Fibroblast of skin of left quadriceps (primary cell): ENCODE data around the gene RWDD1.
A peak's percentile ranks its signal among the peaks of the same experiment; 100 is the strongest.

Source experiments
- DNase-seq, 2 experiments: peaks; one replicate each; pipeline ENCODE4 v3.0.0-alpha.2; 2013; ENCODE audit warnings: low read depth in 2 of 2

RWDD1 gene, protein sequence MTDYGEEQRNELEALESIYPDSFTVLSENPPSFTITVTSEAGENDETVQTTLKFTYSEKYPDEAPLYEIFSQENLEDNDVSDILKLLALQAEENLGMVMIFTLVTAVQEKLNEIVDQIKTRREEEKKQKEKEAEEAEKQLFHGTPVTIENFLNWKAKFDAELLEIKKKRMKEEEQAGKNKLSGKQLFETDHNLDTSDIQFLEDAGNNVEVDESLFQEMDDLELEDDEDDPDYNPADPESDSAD

DNA sequence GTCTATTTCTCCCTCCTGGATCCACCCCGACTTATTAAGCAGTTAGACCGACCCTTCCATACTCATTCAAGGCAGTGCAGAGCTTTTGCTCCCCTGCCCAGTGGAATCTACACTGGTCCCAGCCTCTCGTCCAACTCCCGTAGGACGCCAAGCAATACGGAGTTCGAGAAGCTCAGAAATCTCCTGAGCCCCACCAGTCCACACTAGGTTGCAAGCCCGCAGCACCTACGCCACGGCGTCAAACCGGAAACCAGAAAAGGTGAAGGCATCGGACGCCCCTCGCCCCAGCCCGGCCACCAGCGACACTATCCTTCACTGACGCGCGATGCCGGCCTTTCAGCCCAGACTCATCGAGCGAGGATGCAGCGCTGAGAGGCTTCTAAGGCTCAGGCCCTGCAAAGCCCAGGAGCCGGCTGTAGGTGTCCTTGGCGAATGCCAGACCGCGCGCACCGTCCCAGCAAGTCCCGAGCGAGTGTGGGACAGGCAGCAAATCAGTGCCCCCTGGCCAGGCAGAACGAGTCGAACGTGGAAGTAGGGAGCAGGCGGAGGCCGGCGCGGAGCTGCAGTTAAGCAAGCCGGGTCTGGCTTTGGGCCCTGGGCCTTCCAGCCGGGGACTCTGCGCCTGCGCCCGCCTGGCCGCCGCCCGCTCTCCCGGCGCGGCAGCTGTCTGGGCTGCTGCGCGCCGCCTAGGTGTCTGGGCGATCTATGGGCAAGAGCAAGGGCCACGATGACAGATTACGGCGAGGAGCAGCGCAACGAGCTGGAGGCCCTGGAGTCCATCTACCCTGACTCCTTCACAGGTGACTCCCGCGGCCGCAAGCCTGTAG is at the start of gene RWDD1:
Gene RWDD1 (plus strand): TSS at position 649 of the 827 bp plus-strand sequence. CDS start 79 bp downstream, at position 728.
- peak; percentile 99 for DNase-seq

DNA sequence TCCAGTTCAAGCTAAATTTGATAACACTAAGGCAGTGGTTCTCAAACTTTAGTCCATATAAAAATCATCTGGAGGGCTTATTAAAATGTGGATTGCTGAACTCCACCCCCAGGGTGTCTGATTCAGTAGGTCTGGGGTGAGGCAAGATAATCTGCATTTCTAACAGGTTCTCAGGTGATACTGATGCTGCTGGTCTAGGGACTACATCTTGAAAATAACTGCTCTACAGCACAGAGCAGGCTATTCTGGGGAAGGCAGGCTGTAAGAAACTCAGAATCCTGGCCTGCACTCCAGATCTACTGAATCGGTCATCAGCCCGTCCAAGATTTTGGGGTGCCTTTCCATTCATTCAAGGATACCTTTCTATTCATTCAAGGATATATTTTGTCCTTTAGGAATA is 48.4 kb upstream of the RWDD1 start:
- no peak for DNase-seq

DNA sequence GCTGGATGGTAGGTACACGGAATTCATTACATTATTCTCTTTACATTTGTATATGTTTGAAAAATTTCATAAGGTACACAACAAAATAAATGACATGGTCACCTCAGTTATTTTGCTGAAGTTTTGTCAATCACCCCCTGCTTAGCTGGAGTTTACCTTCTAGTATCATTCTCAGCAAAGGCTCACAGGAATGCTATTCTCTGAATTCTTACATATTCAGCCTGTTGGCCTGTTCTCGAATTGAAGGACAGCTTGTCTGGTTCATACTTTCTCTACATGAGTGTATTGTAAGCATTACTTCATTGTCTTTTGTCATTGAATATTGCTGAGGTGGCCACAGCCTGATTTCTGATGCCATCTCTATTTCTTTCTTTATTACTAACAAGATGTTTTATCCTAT is 47.1 kb upstream of the RWDD1 start:
- DNase-seq = no peak

DNA sequence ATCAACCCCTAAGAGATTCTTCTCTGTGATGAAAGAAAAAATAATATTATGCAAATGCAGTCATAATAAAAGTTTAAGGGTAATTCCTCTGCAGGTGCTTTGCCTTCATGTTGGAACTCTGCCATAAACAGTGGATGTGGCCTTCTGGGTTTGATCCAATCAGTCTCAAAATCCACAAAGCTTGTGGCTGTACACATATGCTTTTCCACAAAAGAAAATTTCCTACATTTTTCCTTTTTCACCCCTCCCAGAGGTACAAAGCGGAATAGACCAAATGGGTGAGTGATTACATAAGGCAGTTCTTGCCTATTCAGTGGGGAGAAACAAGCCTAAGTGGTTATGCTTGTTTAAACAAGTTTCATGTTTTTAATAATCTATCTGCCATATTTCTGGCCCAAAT is 43.2 kb upstream of the RWDD1 start:
- no peak for DNase-seq

DNA sequence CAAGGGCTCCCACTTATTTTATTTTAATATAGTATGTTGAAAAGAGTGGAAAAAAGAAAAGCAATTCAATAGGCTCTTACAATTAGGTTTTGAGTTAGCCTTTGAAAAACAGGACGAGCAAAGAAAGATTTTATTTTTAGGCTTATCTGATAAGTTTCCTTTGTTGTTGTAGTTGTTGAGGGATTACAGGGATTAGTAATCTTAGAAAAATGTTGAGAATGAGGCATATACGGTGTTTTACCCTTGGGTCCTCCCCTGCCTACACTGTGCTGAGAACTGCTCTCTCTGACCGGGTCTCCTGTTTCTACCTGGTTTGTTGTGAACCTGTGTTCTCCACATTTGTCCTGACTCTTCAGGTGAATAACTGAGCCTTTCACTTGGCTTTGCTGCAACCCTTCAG is 42.5 kb upstream of the RWDD1 start:
- no peak for DNase-seq

DNA sequence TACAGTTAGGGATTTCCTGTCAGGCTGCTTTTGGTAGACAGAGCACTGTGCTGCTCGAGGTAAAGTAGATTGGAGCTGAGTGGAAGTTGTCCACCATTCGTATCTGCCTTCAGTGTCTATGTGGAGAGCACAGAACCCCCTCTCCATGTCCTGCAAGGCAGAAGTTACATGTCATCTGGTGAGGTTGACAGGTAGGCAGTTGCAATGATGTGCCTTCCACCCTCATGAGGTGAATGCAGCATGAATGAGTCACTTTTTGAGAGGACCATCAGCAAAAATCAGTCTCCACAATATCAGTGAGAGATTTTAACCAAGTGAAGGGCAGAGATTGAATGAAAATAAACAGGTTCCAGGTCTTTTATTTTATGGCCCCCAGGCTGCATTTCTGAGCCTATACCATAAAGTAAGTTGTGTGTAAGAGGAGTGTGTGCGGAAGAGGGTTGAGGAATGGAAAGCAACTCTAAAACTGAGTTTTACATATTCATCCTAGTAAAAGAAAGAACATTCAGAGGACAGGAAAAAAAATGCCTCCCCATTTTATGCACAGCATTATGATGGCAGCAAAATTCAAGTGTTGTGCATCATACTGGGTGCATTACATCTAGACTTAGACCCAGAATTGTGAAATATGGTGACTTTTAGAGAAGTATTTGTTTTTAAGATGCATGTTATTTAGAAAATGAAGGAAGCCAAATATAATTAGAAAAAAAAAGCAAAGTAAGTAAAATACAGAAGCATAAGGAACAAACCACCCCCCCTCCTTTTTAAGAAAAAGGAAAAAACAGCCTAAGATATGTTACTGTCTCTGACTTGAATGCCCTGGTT is 41.6 kb upstream of the RWDD1 start:
- DNase-seq = no peak

DNA sequence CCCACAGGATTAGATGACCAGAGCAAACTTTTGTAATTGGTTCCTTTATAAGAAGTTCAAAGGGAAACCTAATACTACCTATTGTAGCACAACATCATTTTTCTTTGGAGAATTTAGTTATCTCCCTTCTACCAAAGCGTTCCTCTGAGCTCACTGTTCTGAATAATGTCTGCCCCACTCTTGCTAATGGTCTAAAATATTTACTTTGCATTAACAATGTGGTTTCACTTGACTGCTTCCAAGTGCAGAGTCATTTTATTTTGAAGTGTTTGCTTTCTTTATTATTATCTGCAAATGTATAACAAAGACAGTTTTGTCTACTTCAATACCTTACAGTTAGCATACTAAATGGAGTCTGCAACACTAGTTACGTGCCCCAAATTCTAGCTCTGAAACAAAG is 40.9 kb upstream of the RWDD1 start:
- DNase-seq = no peak

DNA sequence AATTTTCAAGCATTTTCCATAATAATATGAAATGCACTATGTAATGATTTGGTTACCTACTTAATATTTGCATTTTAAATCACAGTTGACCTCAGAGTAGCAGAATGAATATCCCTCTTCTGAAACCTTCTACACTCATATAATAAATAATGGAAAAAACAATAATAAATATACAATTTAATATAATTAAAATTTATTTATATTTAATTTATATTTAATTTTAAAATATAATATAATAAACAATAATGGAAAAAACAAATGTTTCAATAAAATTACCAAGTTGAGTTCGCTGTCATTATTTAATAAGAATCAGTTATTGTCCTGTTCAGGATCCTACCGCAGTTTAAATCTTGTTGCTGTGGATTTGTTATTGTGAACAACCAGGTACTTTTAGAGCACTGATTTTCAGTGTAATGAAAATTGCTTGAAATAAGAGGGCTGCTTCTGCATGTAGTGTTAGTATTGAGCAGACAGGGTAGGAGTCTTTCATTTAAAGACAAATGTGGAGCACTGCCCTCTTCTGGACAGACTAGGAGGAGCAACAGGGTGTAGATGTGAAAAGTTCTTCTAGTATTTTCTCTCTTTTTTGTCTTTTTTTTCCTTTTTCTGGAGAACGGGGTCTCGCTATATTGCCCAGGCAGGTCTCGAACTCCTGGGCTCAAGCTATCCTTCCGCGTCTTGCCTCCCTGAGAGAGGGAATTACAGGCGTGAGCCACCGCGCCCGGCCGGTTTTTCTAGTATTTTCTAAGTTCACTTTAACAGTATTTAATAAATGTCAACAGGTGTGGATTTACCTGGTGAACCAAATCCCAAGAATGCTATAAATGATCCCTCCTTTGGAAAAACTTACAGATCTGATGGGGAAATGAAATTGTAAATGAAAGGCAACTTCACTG is 39.4 kb upstream of the RWDD1 start:
- DNase-seq = peak in 1 of 2 experiments; percentile 44

DNA sequence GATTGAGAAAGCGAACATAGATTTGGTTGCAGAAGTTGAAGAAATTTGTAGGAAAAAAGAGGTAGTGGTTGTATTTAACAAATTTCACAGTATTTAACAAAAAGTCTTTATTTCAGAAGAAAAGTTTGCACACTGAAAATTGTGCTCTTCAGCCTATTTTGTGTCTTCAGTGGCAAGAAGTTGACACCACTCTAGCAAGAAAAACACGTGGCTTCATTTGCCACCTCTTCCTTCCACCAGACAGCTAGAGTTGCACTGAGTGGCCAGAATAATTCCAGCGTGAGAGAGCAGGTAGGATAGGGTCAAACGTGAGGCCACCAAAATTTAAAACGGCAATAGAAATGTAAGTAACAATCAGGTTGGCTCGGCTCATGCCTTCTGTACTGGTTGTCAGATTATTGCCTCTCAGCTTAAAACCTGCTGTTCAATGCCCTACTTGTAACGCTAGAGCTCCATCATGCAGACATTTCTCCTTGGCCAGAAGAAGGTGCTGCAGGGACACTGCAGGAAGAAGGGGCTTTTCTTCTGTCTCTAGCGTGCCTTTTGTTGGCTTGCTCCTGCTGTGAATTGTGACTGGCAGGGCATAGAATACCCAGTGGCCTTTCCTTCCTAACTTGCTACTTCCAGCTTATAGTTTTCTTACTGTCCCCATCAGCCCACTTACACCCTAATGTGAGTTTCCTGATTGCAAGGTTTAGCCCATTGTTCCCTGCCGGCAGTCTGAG is 37.9 kb upstream of the RWDD1 start:
- no peak for DNase-seq

DNA sequence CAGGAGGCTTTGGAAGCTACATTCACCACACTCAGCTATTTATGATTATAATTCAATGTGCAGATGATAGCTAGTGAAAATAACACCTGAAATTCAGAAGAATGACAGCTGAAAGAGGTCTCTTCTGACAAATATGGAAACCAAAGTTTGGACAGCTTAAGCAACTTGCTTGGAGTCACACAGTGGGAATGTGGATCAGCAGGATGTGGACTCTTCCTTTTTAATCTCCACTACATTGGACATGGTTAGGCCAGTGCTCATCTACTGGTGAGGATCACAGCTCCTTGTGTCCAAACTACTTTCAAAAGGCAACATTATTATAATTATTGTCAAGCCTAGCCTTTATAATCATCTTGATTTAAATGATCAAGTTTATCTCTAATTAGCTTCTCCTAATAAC is 36.2 kb upstream of the RWDD1 start:
- DNase-seq = no peak

DNA sequence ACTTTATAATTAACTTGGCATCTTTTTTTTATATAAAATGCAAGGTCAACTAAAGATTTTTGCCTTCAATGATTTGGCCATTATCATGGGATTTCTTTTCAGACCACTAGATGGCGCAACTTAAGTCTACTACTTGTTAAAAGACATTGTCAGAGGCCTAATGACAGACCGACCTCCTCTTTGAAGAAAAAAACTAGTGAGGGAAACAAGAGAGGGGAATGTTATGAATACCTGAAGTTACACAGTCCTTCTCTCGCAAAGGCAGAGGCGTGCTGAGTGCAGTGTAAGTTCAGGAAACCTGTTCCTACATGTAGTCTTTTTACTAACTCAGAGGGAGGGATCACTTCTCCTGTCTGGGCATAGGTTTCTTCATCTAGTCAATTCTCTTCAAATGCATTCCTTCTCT is 35.1 kb upstream of the RWDD1 start:
- peak; percentile 42 to 45 for DNase-seq

DNA sequence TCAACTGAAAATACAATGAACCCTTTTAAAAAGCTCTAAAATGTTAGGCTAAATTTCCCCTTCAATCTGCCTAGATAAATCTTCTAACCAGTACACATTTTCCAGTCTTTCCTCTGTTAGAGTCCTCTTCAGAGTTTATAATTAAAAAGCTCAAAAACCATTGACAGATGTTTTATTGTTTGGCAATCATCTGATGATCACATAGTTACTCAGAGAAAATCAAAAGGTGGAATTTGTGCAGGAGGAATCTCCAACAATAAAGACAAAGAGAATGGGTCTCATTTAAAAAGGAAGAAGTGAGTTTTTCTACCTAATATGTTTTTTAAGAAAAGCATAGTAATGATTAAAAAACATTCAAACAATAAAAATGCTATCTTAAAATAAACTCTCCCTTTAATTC is 28.9 kb upstream of the RWDD1 start:
- DNase-seq = no peak

DNA sequence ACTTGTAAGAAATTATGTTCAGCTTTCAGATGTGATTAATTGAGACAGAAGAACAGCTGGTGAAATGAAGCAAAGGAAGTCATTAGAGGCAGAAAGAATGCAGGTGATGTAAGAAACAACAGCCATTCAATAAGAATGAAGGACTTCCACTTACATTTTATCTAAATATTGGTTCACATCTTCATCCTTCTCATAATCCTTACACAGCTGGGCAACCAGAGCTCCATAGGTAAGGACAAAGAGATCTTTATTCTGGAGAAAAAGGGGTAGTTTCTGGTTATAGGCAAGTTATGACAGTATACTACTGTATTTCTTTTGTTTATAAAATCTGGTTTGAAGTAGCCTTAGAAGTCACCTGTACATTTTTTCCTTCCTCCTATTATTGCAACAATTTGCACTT is 28.2 kb upstream of the RWDD1 start:
- no peak for DNase-seq

DNA sequence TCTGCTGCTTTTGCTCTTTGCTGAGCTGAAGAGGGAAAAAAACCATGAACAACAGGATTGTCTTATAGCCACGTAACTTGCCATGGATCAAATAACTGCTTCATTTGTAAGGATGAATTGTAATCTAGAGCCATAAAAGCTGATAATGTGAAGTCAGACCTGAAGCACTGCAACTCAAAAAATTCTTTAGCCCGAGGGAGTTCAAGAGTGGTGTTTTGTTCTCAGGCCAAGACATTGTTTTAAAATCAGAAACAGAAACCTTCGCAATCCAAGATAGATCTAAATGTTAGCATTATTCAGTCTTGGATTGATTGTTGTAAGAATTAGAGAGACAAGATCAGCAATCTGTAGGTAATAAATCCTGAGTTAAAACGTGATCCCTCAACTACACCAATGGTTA is 25.7 kb upstream of the RWDD1 start, which contains the start of gene TRAPPC3L:
Gene TRAPPC3L (minus strand): TSS at position 34 of the 400 bp plus-strand sequence. CDS start 170 bp downstream, outside the sequence.
- no peak for DNase-seq

DNA sequence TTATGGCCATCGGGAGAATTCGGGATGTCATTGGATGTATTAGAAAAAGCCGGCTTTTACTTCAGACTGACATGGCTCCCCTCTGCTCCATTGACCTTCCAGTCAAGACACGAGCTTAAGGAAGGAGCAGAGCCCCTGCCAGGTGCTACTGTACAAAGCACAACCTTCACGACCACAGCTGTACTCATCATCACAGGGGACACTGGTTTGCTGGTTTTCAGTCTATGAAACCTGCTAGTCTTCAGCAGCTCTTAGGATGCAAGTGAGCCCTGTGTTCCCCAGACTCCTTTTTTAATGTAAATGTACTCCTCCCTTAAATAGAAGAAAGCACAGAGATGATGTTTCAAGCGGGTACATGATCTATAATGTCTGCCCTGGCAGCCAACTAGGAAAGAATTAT is 23.9 kb upstream of the RWDD1 start:
- no peak for DNase-seq

DNA sequence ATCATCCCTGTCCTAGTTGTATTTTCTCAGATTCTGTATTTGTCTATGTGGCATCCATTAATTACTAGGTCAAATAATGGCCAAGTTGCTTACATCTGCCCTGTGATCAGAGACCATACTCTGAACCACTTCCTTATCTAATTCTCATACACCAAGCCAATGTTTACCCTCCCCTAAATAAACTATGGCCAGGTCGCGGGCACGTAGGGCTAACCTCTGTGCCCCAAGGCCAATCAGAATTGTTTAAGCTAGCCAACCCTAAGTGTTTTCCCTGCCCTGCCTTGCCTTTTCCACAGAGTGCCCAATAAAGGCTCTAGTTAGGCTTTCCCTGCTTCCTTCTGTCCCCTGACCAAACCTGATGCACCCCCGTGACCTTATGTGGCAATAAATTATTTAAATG is 20.5 kb upstream of the RWDD1 start:
- no peak for DNase-seq

DNA sequence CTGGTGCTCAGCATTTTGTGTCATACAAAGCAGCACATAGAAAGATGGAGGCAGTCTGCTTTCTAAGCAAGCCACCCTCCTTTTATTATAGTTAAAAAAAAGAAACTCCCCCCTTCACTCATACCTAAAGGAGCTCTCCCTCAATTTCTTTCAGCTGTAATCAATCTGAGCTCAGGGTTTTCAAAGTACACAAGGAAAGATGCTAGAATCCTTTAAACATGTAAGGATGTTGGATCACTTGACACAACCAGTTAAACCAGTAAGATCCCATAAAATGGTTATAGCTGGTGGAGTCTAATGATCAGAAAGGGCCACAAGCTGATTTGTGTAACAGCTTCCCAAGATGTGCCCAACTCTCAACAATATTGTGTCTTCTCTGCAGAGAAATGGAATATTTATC is 17.9 kb upstream of the RWDD1 start, which contains the start of gene CALHM4:
Gene CALHM4 (plus strand): TSS at position 301 of the 400 bp plus-strand sequence. CDS start 43 bp downstream, at position 344.
- no peak for DNase-seq

DNA sequence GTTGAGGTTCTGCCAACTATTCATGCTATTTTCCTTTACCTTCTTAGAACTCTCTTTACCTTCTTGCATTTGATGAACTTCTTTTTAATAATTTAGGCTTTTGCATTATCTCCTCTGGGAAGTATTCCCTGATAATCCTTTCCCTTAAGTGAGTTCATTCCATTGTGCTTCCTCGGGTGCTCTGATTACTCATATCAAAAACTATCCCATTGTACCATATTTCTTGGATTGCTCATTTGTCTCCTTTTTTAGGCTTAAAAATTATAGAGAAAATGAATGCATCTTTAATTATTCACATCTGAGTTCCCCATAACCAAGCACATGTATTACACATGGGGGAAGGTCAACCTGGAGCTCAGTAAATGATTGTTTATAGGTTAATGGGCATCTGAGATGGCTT is 15.2 kb upstream of the RWDD1 start:
- DNase-seq = peak; percentile 85

DNA sequence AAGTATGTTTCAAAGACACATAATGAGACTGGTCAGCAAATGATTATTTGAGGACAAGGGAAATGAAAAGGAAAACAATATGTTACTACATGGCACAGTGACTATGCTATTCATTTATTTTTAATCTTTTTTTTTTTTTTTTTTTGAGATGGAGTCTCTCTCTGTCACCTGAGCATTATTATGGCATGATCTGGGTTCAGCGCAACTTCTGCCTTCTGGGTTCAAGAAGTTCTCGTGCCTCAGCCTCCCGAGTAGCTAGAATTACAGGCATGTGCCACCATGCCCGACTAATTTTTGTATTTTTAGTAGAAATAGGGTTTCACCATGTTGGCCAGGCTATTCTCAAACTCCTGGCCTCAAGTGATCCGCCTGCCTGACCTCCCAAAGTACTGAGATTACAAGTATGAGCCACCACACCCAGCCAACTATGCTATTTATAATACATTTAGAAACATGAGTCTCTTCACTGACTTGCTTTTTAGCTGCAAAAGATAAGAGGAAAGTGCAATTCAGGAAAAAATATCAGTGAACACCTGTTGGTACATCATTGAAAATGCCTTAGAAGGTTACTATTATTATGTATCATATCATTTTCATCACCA is 14.4 kb upstream of the RWDD1 start:
- DNase-seq = no peak

DNA sequence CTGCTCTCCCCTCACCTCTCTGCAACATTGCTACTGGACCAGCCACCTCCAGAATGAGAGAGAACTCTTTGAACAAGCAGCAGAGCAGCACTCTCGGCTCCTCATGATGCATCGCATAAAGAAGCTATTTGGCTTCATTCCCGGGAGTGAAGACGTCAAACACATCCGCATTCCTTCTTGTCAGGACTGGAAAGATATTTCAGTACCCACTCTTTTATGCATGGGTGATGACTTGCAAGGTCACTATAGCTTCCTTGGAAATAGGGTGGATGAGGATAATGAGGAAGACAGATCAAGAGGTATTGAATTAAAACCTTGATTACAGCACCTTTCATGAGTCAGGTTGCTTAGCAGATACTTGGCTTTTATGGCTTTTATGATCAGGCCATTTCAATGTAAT is 13.4 kb upstream of the RWDD1 start:
- DNase-seq = peak; percentile 95 to 96
